HG03039 (cell line): Measurements from ENCODE around the gene FMOD.

Experiments used
- ATAC-seq: cut with Tn5 transposase; IDR thresholded peaks from one replicate; pipeline ENCODE4 v1.9.1; 2021; ENCODE audit warnings: mild to moderate bottlenecking, moderate library complexity; ENCODE audit not compliant: unreplicated experiment

FMOD gene

GRCh38 chr1:203361945-203362719 lies 11.2 kb upstream of the FMOD start:
- no peak for ATAC-seq

- ATAC-seq = no peak
Observed at GRCh38 chr1:203360547-203361185, 9.7 kb upstream of the FMOD start.

GRCh38 chr1:203359010-203359571 lies 8.2 kb upstream of the FMOD start:
- ATAC-seq = no peak

- no peak for ATAC-seq
Observed at GRCh38 chr1:203354246-203354645, 3.3 kb upstream of the FMOD start.

GRCh38 chr1:203353486-203353885 lies 2.6 kb upstream of the FMOD start:
- no peak for ATAC-seq

GRCh38 chr1:203349773-203350524 lies 973 bp downstream of the FMOD start:
- no peak for ATAC-seq

- no peak for ATAC-seq
Observed at GRCh38 chr1:203349166-203349565, 1.8 kb downstream of the FMOD start.

- no peak for ATAC-seq
Observed at GRCh38 chr1:203346769-203347102, 4.2 kb downstream of the FMOD start.

GRCh38 chr1:203346060-203346768 lies 4.7 kb downstream of the FMOD start:
- ATAC-seq = no peak

- no peak for ATAC-seq
Observed at GRCh38 chr1:203343956-203344754, 6.8 kb downstream of the FMOD start.

GRCh38 chr1:203342192-203342940 lies 8.6 kb downstream of the FMOD start:
- no peak for ATAC-seq

- ATAC-seq = no peak
Observed at GRCh38 chr1:203340112-203340790, 10.7 kb downstream of the FMOD start.

- ATAC-seq = no peak
Observed at GRCh38 chr1:203338335-203339036, 12.4 kb downstream of the FMOD start.

GRCh38 chr1:203336097-203336496 lies 14.8 kb downstream of the FMOD start:
- no peak for ATAC-seq

- ATAC-seq = no peak
Observed at GRCh38 chr1:203335503-203335902, 15.4 kb downstream of the FMOD start.

- ATAC-seq = no peak
Observed at GRCh38 chr1:203331224-203331623, 19.7 kb downstream of the FMOD start.

GRCh38 chr1:203328714-203329122 lies 22.2 kb downstream of the FMOD start:
- ATAC-seq = no peak
